SHP77 (cell line): ENCODE results near the gene PTPRN2.
"Not testable (repeated sequence)": the region's sequence is repeated elsewhere in the genome, so short reads cannot be mapped to it uniquely, and the experiment has no call there.

Experiments
- DNase-seq, 2 experiments: peaks; one replicate each; lab custom pipeline; 2025; lab: John Stamatoyannopoulos, UW

PTPRN2 gene

DNA sequence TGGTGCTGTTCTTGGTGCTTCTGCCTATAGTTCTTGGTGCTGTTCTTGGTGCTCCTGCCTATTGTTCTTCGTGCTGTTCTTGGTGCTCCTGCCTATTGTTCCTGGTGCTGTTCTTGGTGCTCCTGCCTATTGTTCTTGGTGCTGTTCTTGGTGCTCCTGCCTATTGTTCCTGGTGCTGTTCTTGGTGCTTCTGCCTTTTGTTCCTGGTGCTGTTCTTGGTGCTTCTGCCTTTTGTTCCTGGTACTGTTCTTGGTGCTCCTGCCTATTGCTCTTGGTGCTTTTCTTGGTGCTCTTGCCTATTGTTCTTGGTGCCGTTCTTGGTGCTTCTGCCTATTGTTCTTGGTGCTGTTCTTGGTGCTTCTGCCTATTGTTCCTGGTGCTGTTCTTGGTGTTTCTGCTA is 71.1 kb downstream of the PTPRN2 start:
- no peak for DNase-seq

DNA sequence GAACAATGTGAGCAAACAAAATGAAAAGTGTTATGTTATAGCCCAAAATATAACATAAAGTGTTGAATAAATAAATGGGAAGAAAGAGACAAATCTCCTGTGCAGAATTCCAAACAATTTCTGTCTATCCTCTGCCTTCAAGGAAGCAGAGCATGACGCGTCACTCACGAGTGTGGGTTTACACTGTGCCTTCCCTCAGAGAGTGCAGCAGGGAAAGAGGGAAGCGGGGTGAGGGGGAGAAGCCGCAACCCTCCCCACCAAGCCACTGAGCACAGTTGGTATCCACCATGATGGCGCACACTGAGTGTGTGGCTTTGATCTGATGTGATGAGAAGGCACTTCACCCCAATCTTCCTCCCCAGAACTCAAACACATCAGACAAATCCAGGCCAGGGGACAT is 74.8 kb downstream of the PTPRN2 start:
- DNase-seq = no peak

DNA sequence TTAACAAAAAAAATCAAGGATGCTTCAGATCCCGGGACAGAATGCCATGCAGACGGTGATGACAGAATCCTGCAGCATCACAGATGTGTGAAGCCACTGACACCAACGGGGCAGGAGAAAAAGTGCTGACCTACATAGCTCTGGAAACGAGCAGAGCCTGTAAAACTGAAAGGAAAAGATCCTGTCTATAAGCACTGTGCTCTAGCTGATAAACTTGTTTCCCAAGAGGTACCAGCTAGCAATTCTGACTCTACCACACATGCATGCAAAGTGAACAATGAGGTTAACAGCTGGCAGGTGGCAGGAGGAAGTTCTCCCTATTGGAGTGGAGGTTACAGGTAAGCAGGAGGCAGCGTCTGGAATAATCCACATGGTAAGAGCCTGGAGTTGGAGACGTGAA is 75.6 kb downstream of the PTPRN2 start:
- DNase-seq = no peak

DNA sequence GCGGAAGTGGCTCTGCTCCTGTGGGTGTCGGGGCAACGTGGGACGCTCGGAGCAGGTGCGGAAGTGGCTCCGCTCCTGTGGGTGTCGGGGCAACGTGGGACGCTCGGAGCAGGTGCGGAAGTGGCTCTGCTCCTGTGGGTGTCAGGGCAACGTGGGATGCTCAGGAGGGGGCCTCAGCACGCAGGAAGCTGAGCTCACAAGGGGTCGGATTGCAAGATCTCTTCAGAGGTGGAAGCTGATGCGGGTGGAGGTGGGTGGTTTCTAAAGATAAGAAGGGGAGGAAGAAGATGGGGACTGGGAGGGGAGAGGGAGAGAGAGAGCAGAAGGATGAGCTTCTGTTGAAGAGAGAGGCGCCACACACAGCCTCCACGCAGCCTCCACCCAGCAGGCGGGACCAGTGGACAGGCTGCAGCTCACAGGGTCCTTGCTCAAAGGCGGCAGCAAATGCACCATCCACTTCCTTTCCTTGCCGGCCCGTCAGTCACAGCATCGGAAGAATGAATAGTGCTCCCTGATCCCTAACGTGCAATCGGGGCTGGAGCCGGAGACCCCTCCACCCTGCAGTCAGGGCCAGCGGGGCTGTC is 78.7 kb downstream of the PTPRN2 start:
- DNase-seq = no peak

DNA sequence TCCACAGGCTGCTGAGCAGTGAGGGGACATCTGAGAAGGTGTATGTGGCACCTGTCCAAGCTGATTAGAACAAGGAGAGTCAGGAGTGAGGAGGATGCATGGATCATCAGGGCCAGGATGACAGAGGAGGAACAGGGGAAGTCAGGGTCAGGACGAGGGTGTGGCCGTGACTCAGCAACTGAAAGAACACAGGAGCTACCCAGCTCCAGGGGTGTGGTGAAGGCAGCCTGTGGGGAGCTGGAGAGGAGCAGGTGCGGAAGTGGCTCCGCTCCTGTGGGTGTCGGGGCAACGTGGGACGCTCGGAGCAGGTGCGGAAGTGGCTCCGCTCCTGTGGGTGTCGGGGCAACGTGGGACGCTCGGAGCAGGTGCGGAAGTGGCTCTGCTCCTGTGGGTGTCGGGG is 79.3 kb downstream of the PTPRN2 start:
- DNase-seq = peak; percentile 16 to 44

DNA sequence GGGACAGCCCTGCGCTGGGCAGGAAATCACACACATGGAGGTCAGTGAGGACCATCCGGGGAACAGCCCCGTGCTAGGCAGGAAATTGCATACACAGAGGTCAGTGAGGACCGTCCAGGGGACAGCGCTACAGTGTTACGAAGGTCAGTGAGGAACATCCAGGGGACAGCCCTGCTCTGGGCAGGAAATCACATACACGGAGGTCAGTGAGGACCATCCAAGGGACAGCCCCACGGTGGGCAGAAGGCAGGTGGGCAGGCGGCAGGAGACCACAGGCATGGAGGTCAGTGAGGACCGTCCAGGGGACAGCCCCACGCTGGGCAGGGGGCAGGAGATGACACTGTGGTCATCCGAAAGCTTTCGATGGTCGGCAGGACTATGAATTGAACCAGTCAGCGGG is 79.7 kb downstream of the PTPRN2 start:
- no peak for DNase-seq

DNA sequence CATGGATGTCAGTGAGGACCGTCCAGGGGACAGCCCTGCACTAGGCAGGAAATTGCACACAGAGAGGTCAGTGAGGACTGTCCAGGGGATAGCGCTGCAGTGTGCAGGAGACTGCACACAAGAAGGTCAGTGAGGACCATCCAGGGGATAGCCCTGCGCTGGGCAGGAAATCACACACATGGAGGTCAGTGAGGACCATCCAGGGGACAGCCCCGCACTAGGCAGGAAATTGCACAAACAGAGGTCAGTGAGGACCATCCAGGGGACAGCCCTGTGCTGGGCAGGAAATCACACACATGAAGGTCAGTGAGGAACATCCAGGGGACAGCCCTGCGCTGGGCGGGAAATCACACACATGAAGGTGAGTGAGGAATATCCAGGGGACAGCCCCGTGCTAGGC is 80.4 kb downstream of the PTPRN2 start:
- DNase-seq = not testable (repeated sequence)

DNA sequence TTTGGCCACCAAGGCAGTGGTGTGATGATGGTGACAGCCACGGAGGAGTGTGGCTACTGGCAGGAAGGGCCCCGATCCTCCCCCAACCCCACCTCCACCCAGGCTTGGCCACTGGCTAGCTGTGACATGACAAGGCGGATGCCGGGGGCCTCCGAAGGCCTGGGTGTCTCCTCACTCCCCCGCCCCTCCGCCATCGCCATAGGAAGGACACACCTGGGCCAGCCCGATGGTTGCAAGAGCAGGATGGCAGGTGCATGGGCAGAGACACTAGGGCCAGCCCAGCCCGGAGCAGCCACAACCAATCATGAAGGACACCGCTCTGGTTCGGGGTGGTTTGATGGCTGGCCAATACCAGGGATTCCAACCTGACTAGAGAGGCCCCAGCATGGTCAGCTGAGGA is 81.0 kb downstream of the PTPRN2 start:
- no peak for DNase-seq

DNA sequence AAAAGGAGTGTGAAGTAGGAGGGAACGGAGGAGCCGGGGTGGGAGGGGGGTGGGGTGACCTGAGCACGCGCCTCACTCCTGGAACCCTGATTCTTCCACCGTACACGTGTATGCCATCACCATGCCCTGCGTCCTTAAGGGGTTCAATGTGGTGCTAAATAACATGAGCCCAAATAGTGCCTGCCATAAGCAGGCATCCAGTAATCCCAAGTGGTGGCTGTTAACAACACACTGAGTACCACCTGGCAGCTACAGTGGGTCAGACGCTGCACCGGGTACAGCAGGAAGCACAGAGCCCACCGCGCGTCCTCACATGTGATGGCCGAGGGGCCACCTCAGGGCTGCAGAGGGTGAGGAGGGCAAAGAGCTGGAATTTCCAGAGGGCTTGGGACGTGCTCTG is 81.9 kb downstream of the PTPRN2 start:
- no peak for DNase-seq

DNA sequence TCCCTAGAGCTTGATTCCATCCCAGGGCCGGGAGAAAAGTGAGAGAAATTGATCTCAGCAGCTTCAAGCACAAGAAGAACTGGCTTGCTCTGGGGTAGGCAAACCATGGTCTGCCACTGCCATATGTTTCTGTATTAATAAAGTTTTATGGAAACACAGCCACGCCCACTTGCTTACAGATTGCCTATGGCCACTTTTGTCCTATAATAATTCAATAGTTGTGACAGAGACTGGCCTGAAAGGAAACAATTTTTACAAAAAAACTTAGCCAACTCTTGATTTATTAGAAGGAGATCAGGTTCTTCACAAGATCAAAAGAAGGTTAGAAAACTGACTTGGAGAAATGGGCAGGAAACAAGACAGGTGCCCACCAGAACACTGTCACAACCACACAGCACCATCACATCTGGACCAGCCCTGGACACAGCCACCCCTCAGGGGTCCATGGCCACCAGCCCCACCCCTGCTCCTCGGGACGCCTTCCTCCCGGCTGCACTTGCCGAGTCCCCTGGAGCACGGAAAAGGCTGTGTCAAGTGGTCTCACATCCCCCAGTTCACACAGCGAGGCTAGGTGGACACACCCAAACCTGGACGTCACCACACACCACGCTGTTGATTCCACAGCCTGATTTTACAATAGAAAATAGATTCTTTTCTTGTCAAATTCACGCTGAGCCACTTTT is 85.4 kb downstream of the PTPRN2 start:
- DNase-seq = no peak

DNA sequence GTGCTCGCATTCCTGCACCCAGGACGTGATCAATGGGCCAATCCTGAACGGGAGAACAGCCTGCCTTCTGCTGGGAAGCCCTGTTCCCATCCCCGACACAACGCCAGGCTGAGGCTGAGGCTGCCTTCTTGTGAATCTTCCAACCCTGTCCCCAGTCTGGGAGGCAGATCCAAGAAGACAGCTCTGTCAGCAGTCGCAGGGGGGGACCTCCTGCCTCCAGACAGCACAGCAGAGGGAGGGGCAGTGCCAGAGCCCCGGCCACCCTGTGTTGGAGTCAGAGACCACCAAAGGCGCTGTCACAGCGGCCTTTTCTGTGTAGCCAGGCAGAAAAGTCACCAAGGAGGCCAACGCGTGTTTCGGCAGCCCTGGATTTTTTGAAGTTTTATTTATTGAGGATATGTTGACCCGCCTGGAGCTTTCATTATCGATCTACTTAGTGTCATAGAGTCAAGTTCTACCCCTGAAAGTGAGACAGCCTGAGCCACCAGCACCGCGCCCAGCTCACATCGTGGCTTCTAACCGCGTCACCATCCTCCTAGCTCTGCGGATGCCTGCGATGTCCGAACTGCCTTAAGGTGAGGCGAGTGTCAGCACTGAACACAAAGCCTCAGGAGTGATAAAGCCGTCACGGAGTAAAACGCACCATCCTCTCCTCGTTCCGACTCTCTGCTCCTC is 86.1 kb downstream of the PTPRN2 start:
- no peak for DNase-seq

DNA sequence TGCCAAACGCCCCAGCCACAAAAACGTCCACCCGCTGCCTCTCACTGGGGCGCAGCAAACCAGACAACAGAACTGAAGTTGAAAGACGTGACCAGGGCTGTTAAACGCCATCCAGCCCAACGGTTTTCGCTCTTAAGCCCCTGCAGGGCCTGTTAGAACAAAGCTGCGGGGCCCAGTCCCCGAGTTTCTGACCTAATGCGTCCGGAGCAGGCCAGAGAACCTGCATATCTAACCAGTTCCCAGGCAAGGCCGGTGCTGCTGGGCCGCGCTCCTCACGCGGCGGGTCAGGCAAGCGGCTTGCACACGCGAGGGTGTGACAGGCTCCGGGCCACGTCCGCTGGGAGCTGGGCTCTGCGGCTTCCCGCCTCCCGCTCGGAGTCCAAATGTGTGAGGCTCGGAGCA is 87.0 kb downstream of the PTPRN2 start:
- no peak for DNase-seq

DNA sequence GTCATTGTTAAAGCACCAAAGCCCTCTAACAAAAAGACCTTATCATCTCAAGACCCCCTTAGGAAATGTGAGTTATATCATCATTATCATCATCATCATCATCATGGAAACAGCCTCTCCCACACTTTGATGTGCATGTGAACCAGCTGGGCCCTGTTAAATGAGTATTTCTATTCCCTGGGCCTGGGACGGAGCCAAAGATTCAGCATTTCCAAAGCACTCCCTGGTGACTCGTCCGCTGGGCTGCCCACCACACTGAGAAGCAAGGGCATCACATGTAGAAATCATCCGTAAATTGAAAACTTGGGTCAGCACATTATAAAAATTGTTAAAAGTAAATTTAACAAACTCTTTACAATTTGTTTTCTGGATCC is 88.6 kb downstream of the PTPRN2 start:
- DNase-seq = no peak

DNA sequence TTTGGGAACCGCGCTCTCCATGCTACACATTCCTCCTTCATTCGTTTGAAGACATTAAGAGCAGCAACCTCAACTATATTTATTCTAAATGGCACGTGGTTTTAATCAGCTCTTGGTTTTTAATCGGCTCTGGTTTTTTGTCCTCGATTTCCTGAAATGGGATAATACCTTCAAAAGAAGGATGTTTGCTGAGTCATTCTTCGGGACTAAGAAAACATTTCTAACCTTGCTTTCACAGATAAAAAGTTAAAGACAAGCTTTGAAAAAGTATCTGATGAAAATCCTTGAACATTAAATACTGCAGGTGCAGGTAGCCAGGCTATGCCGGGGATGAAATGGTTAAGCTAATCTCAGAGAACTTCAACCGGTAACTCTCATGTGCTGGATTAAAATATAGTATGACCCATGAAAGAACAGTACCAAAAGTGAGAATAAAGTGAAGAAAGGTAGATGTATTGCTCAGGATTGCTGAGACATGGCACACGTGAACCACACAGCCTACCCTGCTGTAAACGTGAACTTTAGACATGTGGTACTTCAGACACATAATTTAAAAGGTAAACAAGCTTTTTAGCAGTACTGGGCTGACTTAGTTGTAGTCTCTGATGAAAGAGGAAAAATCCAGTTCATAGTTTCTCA is 89.1 kb downstream of the PTPRN2 start:
- no peak for DNase-seq

DNA sequence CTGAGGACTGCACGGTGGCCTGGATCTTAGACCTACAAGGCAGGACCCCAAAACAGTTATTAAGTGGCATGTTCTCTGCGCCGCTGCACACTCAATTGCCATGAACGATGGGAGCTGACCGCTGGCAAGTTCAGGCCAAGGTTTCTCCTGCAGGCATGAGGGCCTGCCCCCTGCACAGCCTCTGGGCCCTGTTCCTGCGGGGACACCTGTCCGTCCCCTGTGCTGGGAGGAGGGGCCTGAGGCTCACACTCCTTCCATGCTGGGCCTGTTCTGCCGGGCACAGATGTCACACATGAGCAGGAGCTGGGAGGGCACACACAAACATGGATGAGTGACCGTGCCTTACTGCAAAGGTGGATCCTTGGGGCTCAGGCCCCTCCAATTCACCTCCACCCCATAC is 90.0 kb downstream of the PTPRN2 start:
- no peak for DNase-seq

DNA sequence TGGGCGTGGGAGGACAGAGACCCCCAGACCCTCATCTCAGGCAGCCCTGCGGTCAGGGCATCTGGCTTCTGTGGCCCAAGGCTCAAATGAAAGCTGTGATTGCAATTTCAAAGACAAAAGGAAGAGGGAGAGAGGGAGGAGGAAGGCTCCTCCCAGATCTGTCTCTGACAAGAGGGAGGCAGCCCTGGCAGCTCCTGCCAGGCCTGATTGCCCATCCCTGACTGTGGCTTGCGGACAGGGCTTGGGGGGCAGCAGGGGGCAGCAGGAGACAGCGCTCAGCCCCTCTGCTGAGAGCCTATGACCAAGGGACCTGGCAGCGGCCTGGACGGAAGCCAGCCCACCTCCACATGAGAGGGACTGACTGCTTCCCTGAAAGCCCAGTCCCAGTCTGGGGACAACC is 91.8 kb downstream of the PTPRN2 start:
- DNase-seq = peak; percentile 16 to 27

DNA sequence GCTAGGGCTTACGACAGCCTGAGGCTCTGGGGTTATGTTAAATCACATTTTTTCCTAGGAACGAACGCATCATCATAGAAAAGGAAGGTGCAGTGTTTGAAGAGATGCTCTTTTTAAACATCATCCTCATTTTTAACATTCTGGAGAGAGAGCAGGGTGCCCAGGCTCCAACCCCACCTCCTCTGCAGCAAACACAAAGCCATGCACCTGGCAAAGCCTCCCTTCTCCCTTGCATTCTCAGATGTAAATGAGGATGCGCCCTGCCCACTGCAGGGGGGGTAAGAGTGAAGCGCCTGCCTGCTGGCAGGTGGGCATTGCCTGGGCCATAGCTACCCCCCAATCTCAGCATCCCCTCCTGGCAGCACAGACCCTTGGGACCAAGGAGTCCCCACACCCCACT is 92.4 kb downstream of the PTPRN2 start:
- DNase-seq = no peak

DNA sequence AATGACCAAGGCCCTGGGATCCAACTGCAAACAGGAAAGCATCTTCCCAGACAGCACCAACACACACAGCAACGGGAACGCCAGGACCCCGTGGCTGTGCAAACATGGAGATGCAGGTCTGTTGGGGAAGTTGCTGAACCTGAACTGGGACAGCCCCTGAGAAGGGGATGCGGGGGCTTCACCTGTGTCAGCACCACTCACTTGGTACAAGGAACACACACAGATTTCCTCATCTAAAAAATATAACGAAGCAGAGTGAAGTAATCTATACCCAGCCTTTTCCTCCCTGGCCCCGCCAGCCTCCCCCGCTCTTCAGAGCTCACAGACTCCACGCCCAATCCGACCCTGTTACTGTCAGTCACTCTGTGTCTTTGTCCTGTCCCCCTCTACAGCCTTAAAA is 93.0 kb downstream of the PTPRN2 start:
- no peak for DNase-seq

DNA sequence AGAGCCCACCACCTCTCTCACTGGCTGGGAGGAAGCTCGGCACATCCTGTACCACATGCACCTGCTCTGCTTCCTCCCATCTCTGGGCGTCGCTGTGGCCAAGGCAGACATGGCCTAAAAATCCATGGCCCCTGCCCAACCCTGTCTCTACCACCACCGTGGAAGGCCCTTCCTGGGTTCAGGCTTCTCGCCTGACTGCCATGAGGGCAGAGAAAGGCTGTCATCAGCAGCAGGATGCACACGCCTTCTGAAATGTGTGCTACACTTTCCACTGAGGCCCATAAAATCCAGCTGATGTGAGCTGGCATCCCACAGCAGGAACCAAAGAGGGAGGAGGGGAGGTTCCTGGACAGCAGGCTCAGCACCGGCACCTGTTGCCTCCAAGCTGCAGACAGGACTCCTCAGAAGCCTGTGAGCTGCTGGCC is 93.4 kb downstream of the PTPRN2 start:
- no peak for DNase-seq

DNA sequence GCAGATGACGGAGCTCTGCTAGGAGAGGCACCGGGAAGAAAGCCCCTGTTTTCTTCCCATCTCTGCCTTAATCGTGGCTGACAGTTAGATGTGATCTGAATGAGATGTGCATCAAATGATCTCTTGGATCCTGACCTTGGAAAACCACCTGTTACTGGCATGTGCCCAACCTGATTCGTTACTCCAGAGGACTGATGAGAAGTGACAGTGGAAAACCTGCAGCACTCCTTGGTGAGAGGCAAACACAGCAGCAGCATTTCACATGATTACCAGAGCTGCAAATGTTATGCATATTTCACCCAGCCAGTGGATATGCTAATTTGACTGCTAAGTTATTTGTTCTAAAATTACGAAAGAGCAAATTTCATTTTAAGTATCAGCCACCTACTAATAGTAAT is 95.3 kb downstream of the PTPRN2 start:
- no peak for DNase-seq

DNA sequence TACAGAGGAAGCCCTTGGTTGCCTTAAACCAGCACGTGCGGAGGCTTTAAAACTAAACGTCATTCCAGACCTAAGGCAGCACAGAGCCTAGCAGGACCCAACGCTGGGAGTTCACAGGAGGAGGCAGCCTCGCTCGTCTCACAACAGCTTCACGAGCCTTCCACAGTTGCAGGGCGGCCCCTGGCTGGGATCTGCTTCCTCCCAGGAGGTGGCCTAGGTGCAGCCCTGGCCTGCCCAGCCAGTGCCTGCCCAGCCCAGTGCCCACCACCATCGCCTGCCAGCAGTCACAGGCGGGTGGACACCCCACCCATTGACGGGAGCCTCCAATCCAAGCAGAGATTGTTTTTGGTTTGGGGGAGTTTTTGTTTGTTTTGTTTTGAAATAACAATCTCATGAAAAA is 96.5 kb downstream of the PTPRN2 start:
- no peak for DNase-seq

DNA sequence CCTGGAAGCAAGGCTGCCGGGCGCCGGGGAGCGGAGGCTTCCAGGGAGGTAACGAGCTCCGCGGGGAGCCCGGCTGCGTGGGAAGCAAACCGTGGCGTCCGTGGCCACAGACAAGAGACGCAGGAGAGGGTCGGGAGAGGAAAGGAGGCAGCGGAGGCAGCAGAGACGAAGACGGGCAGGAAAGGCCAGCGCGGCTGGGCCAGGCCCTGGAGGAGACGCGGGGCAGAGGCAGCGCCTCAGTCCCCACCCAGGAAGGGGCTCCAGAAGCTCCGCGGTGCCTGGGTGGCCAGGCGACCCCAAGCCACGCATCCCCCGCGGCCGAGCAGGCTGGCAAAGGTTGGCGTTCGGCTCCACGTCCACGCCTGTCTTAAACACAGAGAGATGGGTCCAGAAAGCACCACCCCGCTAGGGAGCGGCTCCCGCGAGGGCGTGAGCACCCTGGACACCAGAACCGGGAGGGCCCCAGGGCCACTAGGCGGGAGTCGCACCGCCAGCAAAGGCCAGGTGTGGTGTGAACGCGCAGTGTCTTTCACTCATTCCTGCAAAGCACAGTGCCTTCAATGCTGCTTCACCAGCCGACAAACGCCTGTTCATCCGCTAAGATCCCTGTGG is 97.3 kb downstream of the PTPRN2 start:
- no peak for DNase-seq
